ENCODE data around the gene SHH.
A peak's percentile ranks its signal among the peaks of the same experiment; 100 is the strongest.

The SHH gene

GRCh38 chr7:155790666-155791065 lies 21.6 kb downstream of the SHH start:
- no peak for DNase-seq

- DNase-seq, result no peak
Observed at GRCh38 chr7:155789001-155789725, 23.1 kb downstream of the SHH start.

GRCh38 chr7:155788616-155789000 lies 23.7 kb downstream of the SHH start:
- no peak for DNase-seq

GRCh38 chr7:155787171-155787851 lies 25.0 kb downstream of the SHH start:
- DNase-seq, result no peak

- no peak for DNase-seq
Observed at GRCh38 chr7:155786491-155786890, 25.8 kb downstream of the SHH start.

- DNase-seq, result no peak
Observed at GRCh38 chr7:155785536-155785935, 26.7 kb downstream of the SHH start.

GRCh38 chr7:155782466-155782865 lies 29.8 kb downstream of the SHH start:
- no peak for DNase-seq

GRCh38 chr7:155781433-155781832 lies 30.8 kb downstream of the SHH start:
- no peak for DNase-seq

GRCh38 chr7:155780884-155781283 lies 31.4 kb downstream of the SHH start:
- DNase-seq, result no peak

GRCh38 chr7:155778349-155778748 lies 33.9 kb downstream of the SHH start:
- no peak for DNase-seq

GRCh38 chr7:155776606-155777005 lies 35.7 kb downstream of the SHH start:
- DNase-seq, result no peak

GRCh38 chr7:155775691-155776090 lies 36.6 kb downstream of the SHH start:
- DNase-seq, result no peak

GRCh38 chr7:155774947-155775346 lies 37.3 kb downstream of the SHH start:
- no peak for DNase-seq

- no peak for DNase-seq
Observed at GRCh38 chr7:155773531-155773930, 38.7 kb downstream of the SHH start.

GRCh38 chr7:155770241-155770640 lies 42.0 kb downstream of the SHH start:
- no peak for DNase-seq

- DNase-seq, result no peak
Observed at GRCh38 chr7:155769701-155770100, 42.6 kb downstream of the SHH start.

GRCh38 chr7:155766966-155767916 lies 45.0 kb downstream of the SHH start:
- no peak for DNase-seq

GRCh38 chr7:155766386-155766785 lies 45.9 kb downstream of the SHH start:
- no peak for DNase-seq

- no peak for DNase-seq
Observed at GRCh38 chr7:155765458-155765857, 46.8 kb downstream of the SHH start.

- DNase-seq, result no peak
Observed at GRCh38 chr7:155764438-155764793, 47.8 kb downstream of the SHH start.

- peak; percentile 55 for DNase-seq
Observed at GRCh38 chr7:155763691-155764437, 48.4 kb downstream of the SHH start.

GRCh38 chr7:155763122-155763521 lies 49.1 kb downstream of the SHH start:
- DNase-seq, result no peak

- no peak for DNase-seq
Observed at GRCh38 chr7:155762655-155763054, 49.6 kb downstream of the SHH start.
